Liver (tissue), 9 donors: Measurements from ENCODE around the gene NPW. TPM values are rescaled to one million over a fixed set of nuclear protein-coding genes. Genes with fewer than 3 reads are reported as not detected.

ENCODE experiments used
- DNase-seq: peaks from one replicate; pipeline ENCODE4 v3.0.0-alpha.2; 2017; ENCODE audit warnings: low spot score
- H3K27ac ChIP-seq, 2 donors: one replicate each; pipeline ENCODE4 v1.7.0; 2013; ENCODE audit warnings: inconsistent platforms in 2 of 2, low read length in 2 of 2, control low read depth in 1 of 2, low read depth in 1 of 2, mild to moderate bottlenecking in 1 of 2
- H3K27me3 ChIP-seq, 4 donors: one replicate each; pipeline versions ENCODE4 v1.6.1 to v1.7.0; 2013; ENCODE audit warnings: low read length in 3 of 4, inconsistent platforms in 1 of 4, mild to moderate bottlenecking in 1 of 4, moderate library complexity in 1 of 4; ENCODE audit not compliant: control insufficient read depth in 4 of 4, insufficient read depth in 4 of 4
- H3K36me3 ChIP-seq, 4 donors: one replicate each; pipeline versions ENCODE4 v1.6.1 to v1.7.0; 2013; ENCODE audit warnings: low read length in 3 of 4, mild to moderate bottlenecking in 3 of 4, low read depth in 1 of 4, moderate library complexity in 1 of 4; ENCODE audit not compliant: control insufficient read depth in 4 of 4, insufficient read depth in 3 of 4
- H3K4me1 ChIP-seq, 4 donors: one replicate each; pipeline versions ENCODE4 v1.6.1 to v1.7.0; 2013; ENCODE audit warnings: low read length in 3 of 4, mild to moderate bottlenecking in 3 of 4, moderate library complexity in 1 of 4; ENCODE audit not compliant: control insufficient read depth in 4 of 4, insufficient read depth in 4 of 4
- H3K4me3 ChIP-seq, 3 donors: one replicate each; pipeline versions ENCODE4 v1.6.1 to v1.7.0; 2013; ENCODE audit warnings: low read length in 3 of 3, control low read depth in 1 of 3, low read depth in 1 of 3, mild to moderate bottlenecking in 1 of 3
- H3K9ac ChIP-seq, 2 donors: one replicate each; pipeline ENCODE4 v1.7.0; 2013; ENCODE audit warnings: low read length in 2 of 2, mild to moderate bottlenecking in 2 of 2, moderate library complexity in 2 of 2, control low read depth in 1 of 2, low read depth in 1 of 2
- H3K9me3 ChIP-seq, 4 donors: one replicate each; pipeline versions ENCODE4 v1.6.1 to v1.7.0; 2013; ENCODE audit warnings: low read length in 3 of 4; ENCODE audit not compliant: control insufficient read depth in 4 of 4
- EGR1 ChIP-seq, 2 donors: IDR thresholded peaks; 2 replicates each; pipeline ENCODE4 v1.6.1; 2016 to 2018; ENCODE audit warnings: antibody characterized with exemption in 2 of 2, low read depth in 2 of 2
- FOXA1 ChIP-seq: IDR thresholded peaks from 2 replicates; pipeline ENCODE4 v1.6.1; 2016; ENCODE audit warnings: antibody characterized with exemption
- FOXA2 ChIP-seq: IDR thresholded peaks from 2 replicates; pipeline ENCODE4 v1.6.1; 2016; ENCODE audit warnings: antibody characterized with exemption
- GABPA ChIP-seq, 2 donors: IDR thresholded peaks in 1 of 2; conservative IDR thresholded peaks in 1 of 2; 2 replicates each; pipeline ENCODE4 v1.6.1; 2016; ENCODE audit warnings: antibody characterized with exemption in 2 of 2, mild to moderate bottlenecking in 1 of 2, moderate library complexity in 1 of 2
- HNF4A ChIP-seq, 2 donors: conservative IDR thresholded peaks; 2 replicates each; pipeline ENCODE4 v1.6.1; 2016; ENCODE audit warnings: antibody characterized with exemption in 2 of 2, mild to moderate bottlenecking in 2 of 2
- HNF4G ChIP-seq: IDR thresholded peaks from 2 replicates; pipeline ENCODE4 v1.6.1; 2016; ENCODE audit warnings: antibody characterized with exemption
- JUND ChIP-seq, 2 donors: IDR thresholded peaks; 2 replicates each; pipeline ENCODE4 v1.6.1; 2016; ENCODE audit warnings: antibody characterized with exemption in 2 of 2
- NR2F2 ChIP-seq: IDR thresholded peaks from 2 replicates; pipeline ENCODE4 v1.6.1; 2016; ENCODE audit warnings: antibody characterized with exemption
- RAD21 ChIP-seq, 2 donors: IDR thresholded peaks; 2 replicates each; pipeline ENCODE4 v1.6.1; 2016; ENCODE audit warnings: antibody characterized with exemption in 2 of 2, mild to moderate bottlenecking in 2 of 2
- RXRA ChIP-seq, 2 donors: IDR thresholded peaks; 2 replicates each; pipeline ENCODE4 v1.6.1; 2017 to 2018; ENCODE audit warnings: antibody characterized with exemption in 2 of 2, mild to moderate bottlenecking in 1 of 2
- SP1 ChIP-seq: IDR thresholded peaks from 2 replicates; pipeline ENCODE4 v1.6.1; 2018; ENCODE audit warnings: antibody characterized with exemption, mild to moderate bottlenecking
- TAF1 ChIP-seq: conservative IDR thresholded peaks from 2 replicates; pipeline ENCODE4 v1.6.1; 2016; ENCODE audit warnings: antibody characterized with exemption, mild to moderate bottlenecking
- YY1 ChIP-seq: IDR thresholded peaks from 2 replicates; pipeline ENCODE4 v1.6.1; 2016; ENCODE audit warnings: antibody characterized with exemption, mild to moderate bottlenecking
- WGBS: extraction: QIAGEN DNeasy Blood & Tissue Kit; methylation state at CpG from one replicate; pipeline ENCODE4 v1.1.7; 2013; 5-methylcytosine and 5-hydroxymethylcytosine counted together
- polyA plus RNA-seq, 2 donors: library from polyadenylated mRNA; stranded (reverse) in 1 of 2; unstranded in 1 of 2; fragments of 200-250 nt in 1 of 2; fragments of >200 nt in 1 of 2; fragmentation: Nextera tagmentation in 1 of 2; extraction: Ambion mirVana in 1 of 2; gene quantifications; one replicate each; pipeline versions ENCODE4 v1.2.1 to v1.2.3, GENCODE V29; 2013 to 2015
- total RNA-seq, 2 donors: library from RNA; depleted of rRNA; stranded (reverse); fragments of >200 nt; gene quantifications; one replicate each; pipeline ENCODE4 v1.2.3, GENCODE V29; 2014
- TF ChIP-seq, protein P1 (sequence below): IDR thresholded peaks from 2 replicates; pipeline ENCODE4 v1.6.1; 2016; ENCODE audit warnings: antibody characterized with exemption
- TF ChIP-seq, protein P2 (sequence below): IDR thresholded peaks from 2 replicates; pipeline ENCODE4 v1.6.1; 2016; ENCODE audit warnings: antibody characterized with exemption, mild to moderate bottlenecking
- TF ChIP-seq, protein P3 (sequence below): fragments of 150-350 bp; IDR thresholded peaks from 2 replicates; pipeline ENCODE4 v1.5.1; 2017; ENCODE audit warnings: improper control_type of control experiment, low read depth, low read length; ENCODE audit not compliant: missing input control
- TF ChIP-seq, protein P4 (sequence below): IDR thresholded peaks from 2 replicates; pipeline ENCODE4 v1.6.1; 2016; ENCODE audit warnings: antibody characterized with exemption
- TF ChIP-seq, protein P5 (sequence below): IDR thresholded peaks from 2 replicates; pipeline ENCODE4 v1.6.1; 2016; ENCODE audit warnings: antibody characterized with exemption
- donor health status: healthy.
- donor health status: healthy.
- donor health status: healthy.
- donor health status: healthy.
- donor health status: healthy.

NPW gene
- 1 to 10 TPM; 1.3 to 8.4 TPM for total RNA-seq
- 10 to 100 TPM in 1 of 2 donors, 1 to 10 TPM in 1; 9.9 to 20.6 TPM for polyA plus RNA-seq

DNA sequence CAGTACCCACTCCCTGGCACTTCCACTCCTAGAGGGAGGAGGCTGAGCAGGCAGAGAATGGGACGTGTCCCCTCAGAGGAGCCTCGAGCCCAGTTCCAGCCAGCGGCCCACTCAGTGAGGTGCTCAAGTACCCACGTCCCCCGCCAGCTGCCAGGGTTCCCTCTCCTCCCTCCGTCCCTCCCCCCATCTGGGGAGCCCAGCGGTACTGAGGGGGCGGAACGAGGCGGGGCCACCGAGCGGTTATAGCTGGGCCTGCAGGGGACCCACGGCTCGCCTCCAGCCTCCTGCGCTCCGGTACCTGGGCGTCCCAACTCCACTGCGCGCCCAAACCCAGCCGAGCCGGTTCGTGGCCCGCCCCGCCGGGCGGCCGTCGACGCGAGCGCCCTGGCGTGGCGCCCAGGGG, at the start of gene NPW:
TSS of gene NPW (plus strand) at position 268 of the 403 bp plus-strand sequence.
- WGBS = 5% methylated on average over 33 of the region's 33 CpGs
- no peak for TF ChIP-seq JUND (IDR thresholded peaks at IDR 0.05)
- TF ChIP-seq, protein P1, sequence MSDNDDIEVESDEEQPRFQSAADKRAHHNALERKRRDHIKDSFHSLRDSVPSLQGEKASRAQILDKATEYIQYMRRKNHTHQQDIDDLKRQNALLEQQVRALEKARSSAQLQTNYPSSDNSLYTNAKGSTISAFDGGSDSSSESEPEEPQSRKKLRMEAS = no peak
- TF ChIP-seq YY1 = no peak
- no peak for TF ChIP-seq RAD21 (IDR thresholded peaks at IDR 0.05)
- TF ChIP-seq HNF4A (conservative IDR thresholded peaks at IDR 0.05) = no peak
- TF ChIP-seq GABPA (IDR thresholded peaks at IDR 0.05 in 1 of 2, conservative IDR thresholded peaks at IDR 0.05 in 1 of 2) = no peak
- TF ChIP-seq, protein P2, sequence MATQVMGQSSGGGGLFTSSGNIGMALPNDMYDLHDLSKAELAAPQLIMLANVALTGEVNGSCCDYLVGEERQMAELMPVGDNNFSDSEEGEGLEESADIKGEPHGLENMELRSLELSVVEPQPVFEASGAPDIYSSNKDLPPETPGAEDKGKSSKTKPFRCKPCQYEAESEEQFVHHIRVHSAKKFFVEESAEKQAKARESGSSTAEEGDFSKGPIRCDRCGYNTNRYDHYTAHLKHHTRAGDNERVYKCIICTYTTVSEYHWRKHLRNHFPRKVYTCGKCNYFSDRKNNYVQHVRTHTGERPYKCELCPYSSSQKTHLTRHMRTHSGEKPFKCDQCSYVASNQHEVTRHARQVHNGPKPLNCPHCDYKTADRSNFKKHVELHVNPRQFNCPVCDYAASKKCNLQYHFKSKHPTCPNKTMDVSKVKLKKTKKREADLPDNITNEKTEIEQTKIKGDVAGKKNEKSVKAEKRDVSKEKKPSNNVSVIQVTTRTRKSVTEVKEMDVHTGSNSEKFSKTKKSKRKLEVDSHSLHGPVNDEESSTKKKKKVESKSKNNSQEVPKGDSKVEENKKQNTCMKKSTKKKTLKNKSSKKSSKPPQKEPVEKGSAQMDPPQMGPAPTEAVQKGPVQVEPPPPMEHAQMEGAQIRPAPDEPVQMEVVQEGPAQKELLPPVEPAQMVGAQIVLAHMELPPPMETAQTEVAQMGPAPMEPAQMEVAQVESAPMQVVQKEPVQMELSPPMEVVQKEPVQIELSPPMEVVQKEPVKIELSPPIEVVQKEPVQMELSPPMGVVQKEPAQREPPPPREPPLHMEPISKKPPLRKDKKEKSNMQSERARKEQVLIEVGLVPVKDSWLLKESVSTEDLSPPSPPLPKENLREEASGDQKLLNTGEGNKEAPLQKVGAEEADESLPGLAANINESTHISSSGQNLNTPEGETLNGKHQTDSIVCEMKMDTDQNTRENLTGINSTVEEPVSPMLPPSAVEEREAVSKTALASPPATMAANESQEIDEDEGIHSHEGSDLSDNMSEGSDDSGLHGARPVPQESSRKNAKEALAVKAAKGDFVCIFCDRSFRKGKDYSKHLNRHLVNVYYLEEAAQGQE = no peak
- TF ChIP-seq, protein P3, sequence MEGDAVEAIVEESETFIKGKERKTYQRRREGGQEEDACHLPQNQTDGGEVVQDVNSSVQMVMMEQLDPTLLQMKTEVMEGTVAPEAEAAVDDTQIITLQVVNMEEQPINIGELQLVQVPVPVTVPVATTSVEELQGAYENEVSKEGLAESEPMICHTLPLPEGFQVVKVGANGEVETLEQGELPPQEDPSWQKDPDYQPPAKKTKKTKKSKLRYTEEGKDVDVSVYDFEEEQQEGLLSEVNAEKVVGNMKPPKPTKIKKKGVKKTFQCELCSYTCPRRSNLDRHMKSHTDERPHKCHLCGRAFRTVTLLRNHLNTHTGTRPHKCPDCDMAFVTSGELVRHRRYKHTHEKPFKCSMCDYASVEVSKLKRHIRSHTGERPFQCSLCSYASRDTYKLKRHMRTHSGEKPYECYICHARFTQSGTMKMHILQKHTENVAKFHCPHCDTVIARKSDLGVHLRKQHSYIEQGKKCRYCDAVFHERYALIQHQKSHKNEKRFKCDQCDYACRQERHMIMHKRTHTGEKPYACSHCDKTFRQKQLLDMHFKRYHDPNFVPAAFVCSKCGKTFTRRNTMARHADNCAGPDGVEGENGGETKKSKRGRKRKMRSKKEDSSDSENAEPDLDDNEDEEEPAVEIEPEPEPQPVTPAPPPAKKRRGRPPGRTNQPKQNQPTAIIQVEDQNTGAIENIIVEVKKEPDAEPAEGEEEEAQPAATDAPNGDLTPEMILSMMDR = no peak
- TF ChIP-seq RXRA (IDR thresholded peaks at IDR 0.05) = no peak
- TF ChIP-seq TAF1 = no peak
- H3K4me3 ChIP-seq = peak within 1 kb of the TSS in 1 of 3 donors; percentile 28

DNA sequence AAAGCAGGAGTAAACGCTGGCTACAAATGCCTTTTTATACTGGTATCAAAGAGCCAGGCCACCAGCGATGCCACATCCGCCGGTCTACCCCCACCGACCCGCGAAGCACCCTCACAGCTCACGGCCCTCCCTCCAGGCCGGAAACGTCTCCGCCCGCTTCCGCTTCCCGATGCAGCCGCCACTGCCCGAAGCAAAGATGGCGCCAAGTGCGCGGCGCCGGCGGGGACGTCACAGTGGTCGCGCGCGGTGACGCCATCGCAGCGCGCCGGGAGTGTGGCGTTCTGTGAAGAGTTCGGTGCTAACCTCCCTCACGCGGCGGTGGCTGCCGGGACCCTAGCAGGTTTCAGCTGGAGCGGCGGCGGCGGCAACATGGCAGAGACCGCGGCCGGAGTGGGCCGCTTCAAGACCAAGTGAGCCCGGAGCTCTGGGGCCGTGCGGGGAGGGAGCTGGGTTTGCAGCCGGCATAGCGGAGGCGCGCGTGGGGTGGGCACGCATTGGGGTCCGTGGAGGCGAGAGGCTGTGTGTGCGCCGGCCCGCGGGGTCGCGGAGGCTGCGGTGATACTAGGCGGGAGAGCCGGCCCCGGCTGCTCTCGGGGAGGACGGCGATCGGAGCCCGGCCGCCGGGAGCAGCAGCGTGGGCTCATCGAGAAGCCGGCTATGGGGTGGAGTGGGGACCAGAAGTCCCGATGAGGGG, 47.6 kb upstream of the NPW start, which contains the start of gene TBL3:
TSS of gene TBL3 (plus strand) at position 258 of the 694 bp plus-strand sequence. CDS start at position 370, 112 bp downstream.
- Histone ChIP-seq H3K9me3 (no peaks in the 10 kb centered on the region), H3K4me3 (peak within 1 kb of the TSS; percentile 78 to 94 (median 91)), H3K27ac (peak within 1 kb of the TSS; percentile 84 to 97), H3K36me3 (peaks cover 10 to 27% (median 15%) of the 10 kb centered on the region in 4 donors), H3K27me3 (no peaks in the 10 kb centered on the region), H3K9ac (peak within 1 kb of the TSS; percentile 61 to 90), H3K4me1 (peaks cover 6 to 23% (median 18%) of the 10 kb centered on the region in 4 donors)
- WGBS = under 1% methylated on average over 78 of the region's 78 CpGs
- peak; percentile 97 for DNase-seq
- no peak for TF ChIP-seq RAD21 (IDR thresholded peaks at IDR 0.05)
- TF ChIP-seq FOXA1 = peak; percentile 54
- TF ChIP-seq, protein P1 = no peak
- no peak for TF ChIP-seq HNF4G
- TF ChIP-seq TAF1 = no peak
- peak; percentile 84 to 96 for TF ChIP-seq GABPA (IDR thresholded peaks at IDR 0.05 in 1 of 2, conservative IDR thresholded peaks at IDR 0.05 in 1 of 2)
- TF ChIP-seq SP1 = peak; percentile 84
- TF ChIP-seq FOXA2 = peak; percentile 6
- TF ChIP-seq RXRA (IDR thresholded peaks at IDR 0.05) = peak in 1 of 2 donors; percentile 34
- TF ChIP-seq, protein P2 = peak; percentile 62
- no peak for TF ChIP-seq HNF4A (conservative IDR thresholded peaks at IDR 0.05)
- TF ChIP-seq, protein P4, sequence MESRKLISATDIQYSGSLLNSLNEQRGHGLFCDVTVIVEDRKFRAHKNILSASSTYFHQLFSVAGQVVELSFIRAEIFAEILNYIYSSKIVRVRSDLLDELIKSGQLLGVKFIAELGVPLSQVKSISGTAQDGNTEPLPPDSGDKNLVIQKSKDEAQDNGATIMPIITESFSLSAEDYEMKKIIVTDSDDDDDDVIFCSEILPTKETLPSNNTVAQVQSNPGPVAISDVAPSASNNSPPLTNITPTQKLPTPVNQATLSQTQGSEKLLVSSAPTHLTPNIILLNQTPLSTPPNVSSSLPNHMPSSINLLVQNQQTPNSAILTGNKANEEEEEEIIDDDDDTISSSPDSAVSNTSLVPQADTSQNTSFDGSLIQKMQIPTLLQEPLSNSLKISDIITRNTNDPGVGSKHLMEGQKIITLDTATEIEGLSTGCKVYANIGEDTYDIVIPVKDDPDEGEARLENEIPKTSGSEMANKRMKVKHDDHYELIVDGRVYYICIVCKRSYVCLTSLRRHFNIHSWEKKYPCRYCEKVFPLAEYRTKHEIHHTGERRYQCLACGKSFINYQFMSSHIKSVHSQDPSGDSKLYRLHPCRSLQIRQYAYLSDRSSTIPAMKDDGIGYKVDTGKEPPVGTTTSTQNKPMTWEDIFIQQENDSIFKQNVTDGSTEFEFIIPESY = no peak
- peak; percentile 54 for TF ChIP-seq NR2F2
- TF ChIP-seq, protein P5, sequence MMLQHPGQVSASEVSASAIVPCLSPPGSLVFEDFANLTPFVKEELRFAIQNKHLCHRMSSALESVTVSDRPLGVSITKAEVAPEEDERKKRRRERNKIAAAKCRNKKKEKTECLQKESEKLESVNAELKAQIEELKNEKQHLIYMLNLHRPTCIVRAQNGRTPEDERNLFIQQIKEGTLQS = no peak
- TF ChIP-seq EGR1 (IDR thresholded peaks at IDR 0.05; ENCODE audit: low read depth in 2 of 2) = peak in 1 of 2 donors; percentile 83
- peak; percentile 100 for TF ChIP-seq YY1

More for the DNA sequence above, at the start of gene NPW:
- Histone ChIP-seq H3K36me3 (no peaks in the 10 kb centered on the region), H3K27ac (no peak within 1 kb of the TSS), H3K9me3 (no peaks in the 10 kb centered on the region), H3K27me3 (no peaks in the 10 kb centered on the region), H3K4me1 (peaks cover 20 to 34% (median 24%) of the 10 kb centered on the region in 4 donors), H3K9ac (no peak within 1 kb of the TSS)
- DNase-seq = no peak
